ENCODE measurements around the gene KDM3B. TPM values are rescaled to one million over a fixed set of nuclear protein-coding genes. Genes with fewer than 3 reads are reported as not detected.

KDM3B gene
- total RNA-seq, 1 donor from 2014 or later = 101 TPM

- H3K4me1 Mint-ChIP-seq (ENCODE audit: unreplicated experiment) = peaks cover 20% of the 10 kb centered on the region
- H3K36me3 Mint-ChIP-seq (ENCODE audit: low read depth, unreplicated experiment) = peaks cover 23% of the 10 kb centered on the region
- peak overlapping the region; percentile 97 for H3K4me3 Mint-ChIP-seq (ENCODE audit: unreplicated experiment)
- DNase-seq (ENCODE audit: low spot score) = no peak
- no peak for TF ChIP-seq CTCF (IDR thresholded peaks at IDR 0.05; ENCODE audit: unreplicated experiment)
- peaks cover 14% of the 10 kb centered on the region for H3K27me3 Mint-ChIP-seq (ENCODE audit: unreplicated experiment)
- H3K9me3 Mint-ChIP-seq (ENCODE audit: unreplicated experiment) = no peaks in the 10 kb centered on the region
- H3K27ac Mint-ChIP-seq (ENCODE audit: unreplicated experiment) = peak overlapping the region; percentile 92
Observed at GRCh38 chr5:138354387-138354786, 1.9 kb downstream of the KDM3B start.

- Mint-ChIP-seq H3K9me3 (ENCODE audit: unreplicated experiment) (no peaks in the 10 kb centered on the region), H3K4me3 (ENCODE audit: unreplicated experiment) (peak overlapping the region; percentile 97), H3K27me3 (ENCODE audit: unreplicated experiment) (peaks cover 14% of the 10 kb centered on the region), H3K4me1 (ENCODE audit: unreplicated experiment) (peaks cover 20% of the 10 kb centered on the region), H3K36me3 (ENCODE audit: low read depth, unreplicated experiment) (peaks cover 21% of the 10 kb centered on the region), H3K27ac (ENCODE audit: unreplicated experiment) (no peak overlapping the region)
- TF ChIP-seq CTCF (IDR thresholded peaks at IDR 0.05; ENCODE audit: unreplicated experiment) = no peak
- DNase-seq (ENCODE audit: low spot score) = peak; percentile 16
Observed at GRCh38 chr5:138354926-138355378, 2.5 kb downstream of the KDM3B start.

GRCh38 chr5:138359621-138360020, 7.1 kb downstream of the KDM3B start:
- TF ChIP-seq CTCF (IDR thresholded peaks at IDR 0.05; ENCODE audit: unreplicated experiment) = no peak
- Mint-ChIP-seq H3K9me3 (ENCODE audit: unreplicated experiment) (no peaks in the 10 kb centered on the region), H3K36me3 (ENCODE audit: low read depth, unreplicated experiment) (no peaks in the 10 kb centered on the region), H3K27me3 (ENCODE audit: unreplicated experiment) (no peaks in the 10 kb centered on the region), H3K4me1 (ENCODE audit: unreplicated experiment) (peaks cover 10% of the 10 kb centered on the region), H3K27ac (ENCODE audit: unreplicated experiment) (no peak overlapping the region), H3K4me3 (ENCODE audit: unreplicated experiment) (no peak overlapping the region)
- DNase-seq (ENCODE audit: low spot score) = no peak

- Mint-ChIP-seq H3K4me3 (ENCODE audit: unreplicated experiment) (no peak overlapping the region), H3K27me3 (ENCODE audit: unreplicated experiment) (no peaks in the 10 kb centered on the region), H3K27ac (ENCODE audit: unreplicated experiment) (no peak overlapping the region), H3K4me1 (ENCODE audit: unreplicated experiment) (peaks cover 3% of the 10 kb centered on the region), H3K36me3 (ENCODE audit: low read depth, unreplicated experiment) (no peaks in the 10 kb centered on the region), H3K9me3 (ENCODE audit: unreplicated experiment) (no peaks in the 10 kb centered on the region)
- DNase-seq (ENCODE audit: low spot score) = no peak
- no peak for TF ChIP-seq CTCF (IDR thresholded peaks at IDR 0.05; ENCODE audit: unreplicated experiment)
Observed at GRCh38 chr5:138360941-138361452, 8.5 kb downstream of the KDM3B start.

GRCh38 chr5:138364576-138364975, 12.1 kb downstream of the KDM3B start:
- no peak overlapping the region for H3K27ac Mint-ChIP-seq (ENCODE audit: unreplicated experiment)
- no peaks in the 10 kb centered on the region for H3K9me3 Mint-ChIP-seq (ENCODE audit: unreplicated experiment)
- no peak for DNase-seq (ENCODE audit: low spot score)
- no peak overlapping the region for H3K4me3 Mint-ChIP-seq (ENCODE audit: unreplicated experiment)
- no peak for TF ChIP-seq CTCF (IDR thresholded peaks at IDR 0.05; ENCODE audit: unreplicated experiment)
- H3K4me1 Mint-ChIP-seq (ENCODE audit: unreplicated experiment) = peaks cover 16% of the 10 kb centered on the region
- H3K27me3 Mint-ChIP-seq (ENCODE audit: unreplicated experiment) = no peaks in the 10 kb centered on the region
- no peaks in the 10 kb centered on the region for H3K36me3 Mint-ChIP-seq (ENCODE audit: low read depth, unreplicated experiment)
